Neuronal stem cell (in vitro differentiated cells): ENCODE data around the gene PDGFA.

ENCODE experiments used
- DNase-seq: peaks from one replicate; pipeline ENCODE4 v3.0.0-alpha.2; 2013; ENCODE audit warnings: low spot score
- H2AFZ ChIP-seq: one replicate; pipeline ENCODE4 v1.6.1; 2013; ENCODE audit warnings: mild to moderate bottlenecking, low read length, inconsistent platforms
- H2AK5ac ChIP-seq: 2 replicates; pipeline ENCODE4 v1.6.1; 2013; ENCODE audit warnings: low read depth, mild to moderate bottlenecking, inconsistent platforms, low read length, moderate library complexity, mixed read lengths
- H2BK120ac ChIP-seq: 2 replicates; pipeline ENCODE4 v1.6.1; 2013; ENCODE audit warnings: low read depth, mild to moderate bottlenecking, inconsistent platforms, low read length, moderate library complexity, mixed read lengths
- H2BK12ac ChIP-seq: one replicate; pipeline ENCODE4 v1.6.1; 2013; ENCODE audit warnings: low read length, inconsistent platforms
- H2BK15ac ChIP-seq: 2 replicates; pipeline ENCODE4 v1.6.1; 2013; ENCODE audit warnings: mild to moderate bottlenecking, low read length, inconsistent platforms, mixed read lengths
- H2BK5ac ChIP-seq: one replicate; pipeline ENCODE4 v1.6.1; 2013; ENCODE audit warnings: inconsistent platforms, mild to moderate bottlenecking, low read length, moderate library complexity
- H3K14ac ChIP-seq: one replicate; pipeline ENCODE4 v1.6.1; 2013; ENCODE audit warnings: low read length, inconsistent platforms
- H3K18ac ChIP-seq: 2 replicates; pipeline ENCODE4 v1.6.1; 2013; ENCODE audit warnings: low read length, inconsistent platforms
- H3K23ac ChIP-seq: 2 replicates; pipeline ENCODE4 v1.6.1; 2013; ENCODE audit warnings: low read depth, mild to moderate bottlenecking, mixed read lengths, low read length, inconsistent platforms; ENCODE audit not compliant: poor library complexity
- H3K27ac ChIP-seq: replicated peaks from 3 replicates; pipeline ENCODE4 v1.5.1; 2013; ENCODE audit warnings: low read length, inconsistent platforms
- H3K27me3 ChIP-seq, 3 experiments: 2 replicates each; pipeline ENCODE4 v1.6.1; 2013; ENCODE audit warnings: low read length in 3 of 3, mild to moderate bottlenecking in 2 of 3, inconsistent platforms in 1 of 3, low read depth in 1 of 3, mixed read lengths in 1 of 3, moderate library complexity in 1 of 3; ENCODE audit not compliant: control insufficient read depth in 3 of 3, insufficient read depth in 3 of 3
- H3K36me3 ChIP-seq, 2 donors: replicated peaks in 1 of 2; 2 replicates each; pipeline ENCODE4 v1.6.1; 2013; ENCODE audit warnings: low read length in 2 of 2; ENCODE audit not compliant: control insufficient read depth in 2 of 2, insufficient read depth in 2 of 2
- H3K4ac ChIP-seq: 2 replicates; pipeline ENCODE4 v1.6.1; 2013; ENCODE audit warnings: inconsistent platforms, mild to moderate bottlenecking, low read length, moderate library complexity
- H3K4me1 ChIP-seq, 2 donors: 1 replicate in 1 of 2; 2 replicates in 1 of 2; pipeline ENCODE4 v1.6.1; 2013; ENCODE audit warnings: low read length in 2 of 2, low read depth in 1 of 2; ENCODE audit not compliant: control insufficient read depth in 2 of 2, insufficient read depth in 1 of 2
- H3K4me2 ChIP-seq: one replicate; pipeline ENCODE4 v1.6.1; 2013; ENCODE audit warnings: mild to moderate bottlenecking, low read length, inconsistent platforms; ENCODE audit not compliant: insufficient read depth, poor library complexity, severe bottlenecking
- H3K4me3 ChIP-seq, 2 donors: 2 replicates each; pipeline ENCODE4 v1.5.1; 2013; ENCODE audit warnings: low read length in 2 of 2, mild to moderate bottlenecking in 2 of 2, inconsistent platforms in 1 of 2, moderate library complexity in 1 of 2
- H3K79me1 ChIP-seq: one replicate; pipeline ENCODE4 v1.6.1; 2013; ENCODE audit warnings: low read depth, mild to moderate bottlenecking, inconsistent platforms, low read length, moderate library complexity
- H3K9ac ChIP-seq: one replicate; pipeline ENCODE4 v1.6.1; 2013; ENCODE audit warnings: mild to moderate bottlenecking, low read depth, low read length, inconsistent platforms; ENCODE audit not compliant: poor library complexity
- H3K9me3 ChIP-seq, 2 donors: replicated peaks in 1 of 2; 2 replicates each; pipeline versions ENCODE3 to v1.6.1; 2013; ENCODE audit warnings: low read length in 2 of 2, mild to moderate bottlenecking in 2 of 2, inconsistent platforms in 1 of 2, low read depth in 1 of 2, mixed read lengths in 1 of 2, moderate library complexity in 1 of 2; ENCODE audit not compliant: control insufficient read depth in 2 of 2, insufficient read depth in 1 of 2
- H4K8ac ChIP-seq: one replicate; pipeline ENCODE4 v1.6.1; 2013; ENCODE audit warnings: low read depth, mild to moderate bottlenecking, inconsistent platforms, low read length, moderate library complexity
- H4K91ac ChIP-seq: one replicate; pipeline ENCODE4 v1.6.1; 2013; ENCODE audit warnings: low read length, low read depth, mild to moderate bottlenecking, inconsistent platforms; ENCODE audit not compliant: poor library complexity
- WGBS, 2 donors: extraction: QIAGEN DNeasy Blood & Tissue Kit; methylation state at CpG; one replicate each; pipeline ENCODE4 v1.1.7; 2013; ENCODE audit warnings: missing lambda C conversion rate in 2 of 2, mixed read lengths in 1 of 2; ENCODE audit not compliant: insufficient read length in 2 of 2, insufficient replicate concordance in 1 of 2; ENCODE audit errors: extremely low coverage in 2 of 2; 5-methylcytosine and 5-hydroxymethylcytosine counted together

PDGFA gene

DNA sequence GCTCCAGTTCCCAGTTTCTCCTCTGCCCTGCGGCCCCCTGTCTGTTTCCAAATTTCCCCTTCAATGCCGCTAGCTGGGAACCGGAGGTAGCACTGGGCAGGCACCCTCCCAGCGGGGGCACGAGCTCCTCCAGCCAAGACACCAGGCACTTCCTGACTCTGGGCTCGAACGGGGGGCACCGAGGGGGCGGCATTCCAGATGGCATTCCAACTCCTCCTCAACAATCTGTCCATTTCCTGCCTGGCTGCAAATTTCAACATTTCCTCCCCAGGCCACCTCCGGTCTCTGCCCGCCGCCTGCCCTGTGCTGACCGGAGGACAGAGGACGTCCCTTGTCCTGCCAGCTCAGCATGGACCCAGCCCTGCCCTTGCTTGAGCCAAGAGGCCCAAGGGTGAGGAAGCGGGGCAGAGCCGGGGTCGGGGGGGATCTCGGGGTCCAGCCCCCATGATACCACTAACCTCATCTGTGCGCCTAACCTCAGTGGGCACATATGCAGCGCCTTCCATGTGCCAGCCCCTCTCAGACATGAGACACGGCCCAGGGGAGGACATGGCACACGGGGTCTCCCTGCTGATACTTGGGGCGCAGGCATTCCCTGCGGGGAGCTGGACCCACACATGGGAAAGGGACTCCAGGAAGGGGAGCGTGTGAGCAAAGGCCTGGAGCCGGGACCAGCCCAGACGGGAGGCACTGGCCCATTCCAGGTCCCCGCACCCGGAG lies 58.0 kb downstream of the PDGFA start:
- no peak overlapping the region for H3K4me3 ChIP-seq
- no peak overlapping the region for H3K4me2 ChIP-seq
- H2BK5ac ChIP-seq: peak overlapping the region; percentile 94
- DNase-seq: no peak
- H2BK12ac ChIP-seq: peak overlapping the region; percentile 99
- no CpG with 5 or more reads among the region's 29 CpGs for WGBS, 2 donors
- H2AK5ac ChIP-seq: peak overlapping the region; percentile 86
- peak overlapping the region; percentile 97 for H3K14ac ChIP-seq
- H3K27me3 ChIP-seq: peaks cover 0 to 4% (median 0%) of the 10 kb centered on the region in 3 experiments
- no peak overlapping the region for H4K91ac ChIP-seq
- peak overlapping the region; percentile 100 for H2BK15ac ChIP-seq
- H3K4ac ChIP-seq: peak overlapping the region; percentile 90
- H2AFZ ChIP-seq: no peak overlapping the region
- peak overlapping the region; percentile 92 for H4K8ac ChIP-seq
- peak overlapping the region; percentile 95 for H2BK120ac ChIP-seq
- no peak overlapping the region for H3K27ac ChIP-seq
- H3K79me1 ChIP-seq: no peaks in the 10 kb centered on the region
- peak overlapping the region; percentile 96 for H3K18ac ChIP-seq
- no peak overlapping the region for H3K9ac ChIP-seq
- no peak overlapping the region for H3K23ac ChIP-seq
- no peaks in the 10 kb centered on the region for H3K36me3 ChIP-seq
- H3K4me1 ChIP-seq: peaks cover 7 to 16% of the 10 kb centered on the region in 2 donors
- H3K9me3 ChIP-seq: peaks cover 0 to 5% of the 10 kb centered on the region in 2 donors

- H3K36me3 ChIP-seq: no peaks in the 10 kb centered on the region
- peak overlapping the region; percentile 21 for H3K4me2 ChIP-seq
- H2BK5ac ChIP-seq: peak overlapping the region; percentile 94
- H4K8ac ChIP-seq: no peak overlapping the region
- H3K23ac ChIP-seq: no peak overlapping the region
- H3K27ac ChIP-seq: no peak overlapping the region
- H4K91ac ChIP-seq: no peak overlapping the region
- no peak overlapping the region for H2BK12ac ChIP-seq
- peak overlapping the region; percentile 100 for H2BK15ac ChIP-seq
- peaks cover 0 to 4% (median 0%) of the 10 kb centered on the region in 3 experiments for H3K27me3 ChIP-seq
- no peak overlapping the region for H3K4me3 ChIP-seq
- no CpG with 5 or more reads among the region's 2 CpGs for WGBS, 2 donors
- H2AK5ac ChIP-seq: peak overlapping the region; percentile 86
- H3K79me1 ChIP-seq: no peaks in the 10 kb centered on the region
- peak overlapping the region; percentile 93 for H2AFZ ChIP-seq
- no peak overlapping the region for H3K4ac ChIP-seq
- H3K4me1 ChIP-seq: peaks cover 7 to 16% of the 10 kb centered on the region in 2 donors
- H3K9ac ChIP-seq: peak overlapping the region; percentile 79
- H3K18ac ChIP-seq: peak overlapping the region; percentile 97
- H3K9me3 ChIP-seq: peaks cover 0 to 5% of the 10 kb centered on the region in 2 donors
- peak overlapping the region; percentile 97 for H3K14ac ChIP-seq
- H2BK120ac ChIP-seq: peak overlapping the region; percentile 95
- DNase-seq: no peak
These were observed 58.6 kb downstream of the PDGFA start for GRCh38 chr7:461117-461452.

DNA sequence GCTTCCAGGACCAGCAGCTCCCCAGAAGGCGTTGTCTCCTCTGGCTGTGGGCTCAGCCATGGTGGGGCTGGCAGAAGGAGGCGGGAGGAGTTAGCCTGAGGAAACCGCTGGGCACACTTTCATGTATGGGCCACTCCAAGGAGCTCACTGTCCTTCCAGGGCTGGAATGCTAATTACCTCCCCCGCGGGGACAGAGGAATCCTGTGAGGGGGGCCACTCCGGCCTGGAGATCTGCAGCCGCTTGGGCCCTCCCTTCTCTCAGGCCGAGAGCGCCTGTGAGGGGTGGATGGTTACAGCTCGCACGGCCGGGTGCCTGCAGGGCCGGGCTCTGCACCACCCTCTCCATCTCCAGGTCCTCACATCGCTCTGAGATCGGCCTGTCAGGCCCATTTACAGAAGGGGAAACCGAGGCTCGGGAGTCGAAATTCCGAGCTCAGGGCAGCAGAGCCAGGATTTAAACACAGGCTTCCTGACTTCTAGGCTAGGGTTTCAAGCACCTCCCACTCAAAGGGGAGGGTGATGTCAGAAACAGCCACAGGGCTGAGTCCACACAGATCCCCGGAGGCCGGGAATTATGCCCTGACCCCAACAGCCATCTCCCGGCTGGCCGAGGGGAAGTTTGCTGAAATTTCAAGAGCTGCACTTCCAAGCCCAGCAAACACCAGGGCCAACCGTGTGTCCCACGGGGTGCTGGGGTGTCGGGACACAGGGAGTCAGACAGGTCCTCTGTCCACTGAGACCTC lies 59.1 kb downstream of the PDGFA start:
- Histone ChIP-seq H3K23ac (no peak overlapping the region), H2AK5ac (peak overlapping the region; percentile 86), H2AFZ (peak overlapping the region; percentile 93), H2BK120ac (peak overlapping the region; percentile 95), H4K91ac (no peak overlapping the region), H3K9ac (peak overlapping the region; percentile 79), H3K79me1 (no peaks in the 10 kb centered on the region), H3K27me3 (peaks cover 0 to 4% (median 0%) of the 10 kb centered on the region in 3 experiments), H4K8ac (no peak overlapping the region), H3K18ac (peak overlapping the region; percentile 97), H3K36me3 (no peaks in the 10 kb centered on the region), H3K4me1 (peaks cover 7 to 16% of the 10 kb centered on the region in 2 donors), H2BK5ac (peak overlapping the region; percentile 94), H3K9me3 (peaks cover 0 to 5% of the 10 kb centered on the region in 2 donors), H3K4me2 (peak overlapping the region; percentile 21), H3K14ac (peak overlapping the region; percentile 79), H3K27ac (peak overlapping the region; percentile 39), H3K4ac (no peak overlapping the region), H2BK12ac (no peak overlapping the region), H2BK15ac (peak overlapping the region; percentile 100), H3K4me3 (no peak overlapping the region)
- no peak for DNase-seq
- WGBS, 2 donors: no CpG with 5 or more reads among the region's 26 CpGs
